DND-41 (cell line): ENCODE results near the gene ATP6V1B1.

Experiments used
- CTCF ChIP-seq: IDR thresholded peaks from 2 replicates; pipeline ENCODE4 v1.5.1; 2012; ENCODE audit warnings: borderline replicate concordance, low read length, moderate library complexity, mild to moderate bottlenecking; ENCODE audit not compliant: poor library complexity, severe bottlenecking; ENCODE audit errors: extremely low read depth
- EZH2 ChIP-seq: IDR thresholded peaks from 3 replicates; pipeline ENCODE4 v1.6.1; 2012; ENCODE audit warnings: borderline replicate concordance, low read depth, mild to moderate bottlenecking, moderate library complexity, low read length, inconsistent platforms; ENCODE audit not compliant: severe bottlenecking

- TF ChIP-seq CTCF (peak; percentile 40), EZH2 (no peak)
These were observed 24.4 kb downstream of the ATP6V1B1 start for GRCh38 chr2:70959851-70960832.
